Ureter (tissue), 1 donor: ENCODE measurements around the gene RALGAPA1. TPM values are rescaled to one million over a fixed set of nuclear protein-coding genes. Genes with fewer than 3 reads are reported as not detected.
"Not testable (repeated sequence)": the region's sequence is repeated elsewhere in the genome, so short reads cannot be mapped to it uniquely, and the experiment has no call there.

Experiments
- DNase-seq: peaks from one replicate; pipeline ENCODE4 v3.0.0-alpha.2; 2020; ENCODE audit warnings: low spot score
- total RNA-seq: library from RNA; stranded (reverse); gene quantifications from one replicate; pipeline ENCODE4 v1.2.4, GENCODE V29; 2023
- donor health status: DM: yes; HTN: yes; CAD: no.

RALGAPA1 gene
- total RNA-seq, 1 donor from 2014 or later, result 100 TPM

DNA sequence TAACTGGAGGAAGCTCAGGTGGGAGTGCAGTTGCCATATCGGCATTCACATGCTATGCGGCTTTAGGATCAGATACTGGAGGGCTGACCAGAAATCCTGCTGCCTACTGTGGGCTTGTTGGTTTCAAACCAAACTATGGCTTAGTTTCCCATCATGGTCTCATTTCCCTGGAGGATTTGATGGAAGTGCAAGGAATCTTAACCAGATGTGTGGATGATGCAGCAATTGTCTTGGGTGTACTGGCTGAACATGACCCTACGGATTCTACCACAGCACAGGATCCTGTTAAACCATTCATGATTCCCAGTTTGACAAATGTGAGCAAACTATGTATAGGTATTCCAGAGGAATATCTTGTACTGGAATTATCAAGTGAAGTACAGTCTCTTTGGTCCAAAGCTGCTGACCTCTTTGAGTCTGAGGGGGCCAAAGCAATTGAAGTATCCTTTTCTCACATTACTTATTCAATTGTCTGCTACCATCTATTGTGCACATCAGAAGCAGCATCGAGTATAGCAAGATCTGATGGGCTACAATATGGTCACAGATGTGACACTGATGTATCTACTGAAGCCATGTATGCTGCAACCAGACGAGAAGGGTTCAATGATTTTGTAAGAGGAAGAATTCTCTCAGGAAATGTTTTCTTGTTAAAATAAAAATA lies 42.9 kb downstream of the RALGAPA1 start:
- DNase-seq, result no peak

DNA sequence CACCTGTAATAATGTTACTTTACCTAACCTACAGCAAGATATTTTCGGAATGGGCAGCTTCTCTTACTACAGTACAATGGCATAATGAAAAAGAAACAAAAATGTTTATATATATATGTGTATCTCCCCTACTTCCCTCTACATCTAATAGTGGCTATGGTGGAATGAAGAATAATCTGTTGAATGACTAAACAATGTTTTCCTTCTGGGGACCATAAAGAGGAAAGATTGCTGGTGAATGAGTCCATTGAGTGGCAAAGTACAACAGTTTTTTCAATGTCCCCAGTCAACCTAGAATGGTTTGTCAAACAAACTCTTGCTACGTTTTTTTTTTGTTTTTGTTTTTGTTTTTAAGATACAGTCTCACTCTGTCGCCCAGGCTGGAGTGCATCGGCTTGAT lies 47.2 kb downstream of the RALGAPA1 start:
- DNase-seq, result no peak

DNA sequence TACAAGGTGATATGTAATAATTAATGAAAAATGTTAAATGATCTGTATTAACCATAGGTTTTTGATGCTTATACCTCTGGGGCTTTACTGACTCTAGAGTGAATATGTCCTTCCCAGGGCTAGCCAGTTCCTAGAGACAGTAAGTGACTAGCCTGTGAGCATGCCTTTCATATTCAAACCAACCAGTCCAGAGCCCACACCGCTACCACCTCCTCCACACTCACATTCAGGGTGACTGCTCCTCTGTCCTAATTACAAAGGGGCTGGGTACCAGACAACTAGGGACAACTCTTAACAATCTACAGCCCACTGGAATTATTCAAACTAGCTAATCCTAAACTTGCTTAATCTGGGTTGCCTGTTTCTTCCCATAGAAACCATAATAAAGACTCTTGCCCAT lies 49.0 kb downstream of the RALGAPA1 start:
- no peak for DNase-seq

DNA sequence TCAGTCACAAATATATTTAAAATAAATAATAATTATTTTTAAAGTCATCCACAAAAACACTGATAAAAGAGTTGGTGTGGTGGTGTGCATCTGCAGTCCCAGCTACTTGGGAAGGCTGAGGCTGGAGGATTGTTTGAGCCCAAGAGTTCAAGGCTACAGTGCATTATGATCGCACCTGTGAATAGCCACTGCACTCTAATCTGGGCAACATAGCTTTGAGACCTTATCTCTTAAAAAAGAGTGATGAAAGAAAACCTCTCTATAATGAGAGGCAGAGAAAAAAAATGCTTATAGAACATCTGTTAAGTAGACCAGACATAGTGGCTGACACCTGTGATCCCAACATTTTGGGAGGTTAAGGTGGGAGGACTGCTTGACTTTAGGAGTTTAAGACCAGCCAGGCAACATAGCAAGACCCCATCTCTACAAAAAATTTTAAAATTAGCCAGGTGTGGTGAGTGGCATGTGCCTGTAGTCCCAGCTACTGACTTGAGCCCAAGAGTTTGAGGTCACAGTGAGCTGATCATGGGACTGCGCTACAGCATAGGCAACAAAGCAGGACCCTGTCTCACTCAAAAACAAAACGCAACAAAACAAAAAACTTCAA lies 50.5 kb downstream of the RALGAPA1 start:
- no peak for DNase-seq

DNA sequence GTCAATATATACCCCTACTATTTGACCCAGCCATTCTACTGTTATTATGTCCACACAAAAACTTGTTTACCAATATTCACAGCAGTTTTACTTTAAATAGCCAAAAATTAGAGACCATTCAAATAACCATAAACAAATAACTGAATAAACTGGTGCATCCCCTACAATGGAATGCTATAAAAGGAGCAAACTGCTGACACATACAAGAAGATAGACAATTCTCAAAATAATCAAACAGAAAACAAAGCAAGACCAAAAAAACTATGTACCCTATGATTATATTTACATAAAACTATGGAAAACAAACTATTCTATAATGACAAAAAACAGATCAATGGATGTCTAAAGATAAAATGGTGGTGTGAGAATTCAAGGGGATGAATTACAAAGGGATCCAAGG lies 54.4 kb downstream of the RALGAPA1 start:
- DNase-seq, result no peak

DNA sequence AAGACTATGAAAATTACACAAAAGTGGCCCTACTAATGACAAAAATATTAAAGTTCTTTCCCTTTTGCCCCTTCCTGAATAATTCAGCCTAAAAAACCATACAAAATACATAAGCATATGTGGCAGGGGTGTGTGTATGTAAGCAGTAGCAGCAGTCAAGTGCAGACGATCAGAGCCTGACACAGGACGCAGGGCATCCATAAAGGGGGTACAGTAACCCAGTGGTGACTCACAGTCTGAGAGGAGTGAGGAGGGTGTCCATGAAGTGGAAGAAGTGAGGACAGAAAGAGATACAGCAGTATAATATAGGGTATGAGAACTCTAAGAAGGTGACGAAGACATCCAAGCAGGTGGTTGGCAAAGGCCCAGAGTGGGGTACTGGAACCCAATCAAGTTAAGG lies 56.7 kb downstream of the RALGAPA1 start:
- no peak for DNase-seq

DNA sequence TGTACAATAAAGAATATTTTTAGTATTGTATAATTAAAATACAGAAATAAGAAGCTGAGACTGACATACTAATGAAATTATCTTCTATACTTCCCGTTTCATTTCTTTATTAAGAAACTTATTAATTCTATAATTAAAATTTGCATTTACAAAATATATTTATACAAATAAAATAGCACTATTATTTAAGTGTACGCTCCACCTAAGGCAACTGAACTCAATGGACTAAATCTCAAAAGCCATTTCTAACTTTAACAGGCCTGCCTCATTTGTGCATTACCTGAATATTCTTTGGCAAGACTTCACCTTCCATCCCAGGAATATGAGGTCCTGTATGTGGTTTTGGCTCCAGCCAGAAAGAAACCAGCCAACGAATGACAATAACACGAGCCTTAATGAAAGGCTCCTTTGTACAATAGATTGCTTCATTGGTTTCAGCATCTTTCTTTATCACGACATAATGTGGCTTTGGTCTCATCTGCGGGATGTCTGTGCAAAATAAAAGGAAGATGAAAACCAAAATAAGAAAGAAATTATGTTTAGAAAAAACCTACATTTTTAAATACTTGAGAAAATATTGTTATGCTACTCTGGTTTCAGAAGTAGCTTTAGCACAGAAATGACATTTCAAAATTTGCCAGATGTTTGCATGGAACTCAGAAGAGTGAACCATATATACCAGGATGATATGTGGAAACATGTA lies 58.7 kb downstream of the RALGAPA1 start:
- no peak for DNase-seq

DNA sequence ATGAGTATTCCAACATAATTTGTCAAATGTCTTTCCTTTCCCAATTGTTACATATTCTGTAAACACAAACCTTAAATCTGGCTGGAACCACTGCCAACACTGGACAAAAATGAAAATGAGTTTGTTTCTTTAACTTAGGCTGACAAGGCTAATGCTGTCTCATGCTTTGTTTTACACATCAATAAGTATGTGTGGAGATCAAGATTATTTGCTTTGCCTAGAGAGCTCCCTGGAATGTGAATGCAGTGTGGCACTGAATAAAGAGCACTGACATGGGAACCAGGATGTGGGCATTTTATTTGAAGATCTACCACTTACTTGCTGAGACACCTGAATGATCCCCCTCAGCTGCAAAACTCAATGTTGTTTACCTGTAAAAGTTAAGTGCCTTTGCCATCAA lies 61.7 kb downstream of the RALGAPA1 start:
- DNase-seq, result no peak

DNA sequence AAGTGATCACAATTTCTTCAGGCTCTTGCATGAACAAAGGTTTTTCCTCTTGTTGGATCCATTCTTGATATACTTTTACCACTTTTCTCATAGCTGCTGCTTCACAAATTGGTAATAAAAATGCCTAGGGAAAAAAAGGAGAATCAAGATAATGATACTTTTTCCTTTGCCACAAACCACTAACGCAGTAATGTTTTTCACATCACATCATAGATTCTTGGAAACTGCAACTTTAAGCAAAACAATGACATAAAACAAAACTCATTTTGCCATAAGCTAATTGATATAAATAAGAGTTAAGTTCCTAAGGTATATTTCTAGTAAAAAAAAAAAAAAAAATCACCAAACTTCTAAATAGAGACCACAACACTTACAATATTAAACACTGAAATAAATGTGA lies 66.7 kb downstream of the RALGAPA1 start:
- no peak for DNase-seq

DNA sequence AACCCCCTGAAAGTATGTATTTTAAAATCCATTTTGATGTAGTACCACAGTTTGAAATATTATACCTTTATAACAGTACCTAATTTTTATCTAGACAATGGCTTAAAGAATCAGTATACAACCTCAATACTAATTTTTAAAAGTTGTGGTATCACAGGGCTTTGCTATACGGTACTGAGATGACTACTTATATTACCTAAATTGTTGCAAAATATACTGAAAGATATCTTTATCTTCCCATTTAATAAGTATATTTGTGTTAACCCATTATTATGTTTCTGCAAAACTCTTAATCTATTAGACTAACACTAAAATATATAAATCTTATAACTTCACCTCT lies 67.1 kb downstream of the RALGAPA1 start:
- no peak for DNase-seq

DNA sequence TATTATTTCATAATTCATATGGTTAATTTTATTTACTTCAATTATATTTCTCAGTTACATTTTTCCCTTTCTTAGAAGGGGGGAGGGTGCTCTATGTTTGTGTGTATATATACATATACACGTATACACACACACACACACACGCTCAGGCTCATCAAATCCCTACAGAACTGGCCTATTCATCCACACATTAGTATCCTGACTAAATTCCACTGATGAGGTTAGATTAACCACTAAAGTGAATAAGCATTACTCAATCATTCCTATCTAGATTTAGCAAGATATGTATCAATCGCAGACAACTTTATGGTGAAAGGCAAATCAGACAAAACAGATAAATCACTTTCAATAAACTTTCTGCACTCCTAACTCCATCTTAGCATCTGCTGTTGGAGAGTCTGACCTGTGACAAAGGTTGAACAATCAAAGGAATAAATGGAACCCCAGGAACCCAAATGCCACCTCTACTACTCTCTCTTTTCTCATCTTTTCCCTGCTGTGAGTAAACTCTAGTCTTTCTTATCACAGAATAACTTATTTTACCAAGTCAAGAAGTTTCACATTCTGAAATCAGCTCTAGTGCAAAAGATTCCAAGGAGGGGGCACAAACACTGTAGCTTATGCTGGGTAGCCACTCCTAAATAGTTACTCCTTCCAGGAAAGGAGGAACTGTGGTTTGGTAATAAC lies 67.6 kb downstream of the RALGAPA1 start:
- no peak for DNase-seq

DNA sequence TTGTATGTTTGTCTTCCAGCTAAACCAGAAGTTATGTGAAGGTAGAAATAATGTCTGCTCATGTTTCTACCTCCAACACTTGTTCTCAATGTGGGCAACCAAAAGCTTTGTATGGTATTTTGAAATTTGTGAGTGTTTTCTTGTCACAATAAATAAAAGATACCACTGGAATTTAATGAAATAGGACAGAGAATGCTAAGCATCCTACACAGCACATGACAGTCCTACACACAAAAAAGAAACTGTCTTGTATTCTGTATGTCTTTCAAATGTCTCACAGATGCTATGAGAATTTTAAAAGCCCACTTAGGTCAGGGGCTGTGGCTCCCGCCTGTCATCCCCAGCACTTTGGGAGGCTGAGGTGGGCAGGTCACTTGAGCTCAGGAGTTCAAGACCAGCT lies 68.9 kb downstream of the RALGAPA1 start:
- no peak for DNase-seq

DNA sequence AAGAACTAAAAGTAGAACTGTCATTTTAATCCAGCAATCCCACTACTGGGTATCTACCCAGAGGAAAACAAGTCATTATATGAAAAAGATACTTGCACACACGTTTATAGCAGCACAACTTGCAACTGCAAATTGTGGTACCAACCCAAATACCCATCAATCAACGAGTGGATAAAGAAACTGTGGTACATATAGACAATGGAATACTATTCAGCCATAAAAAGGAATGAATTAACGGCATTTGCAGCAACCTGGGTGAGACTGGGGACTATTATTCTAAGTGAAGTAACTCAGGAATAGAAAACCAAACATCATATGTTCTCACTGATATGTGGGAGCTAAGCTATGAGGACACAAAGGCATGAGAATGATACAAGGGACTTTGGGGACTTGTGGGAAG lies 73.9 kb downstream of the RALGAPA1 start:
- DNase-seq, result not testable (repeated sequence)

DNA sequence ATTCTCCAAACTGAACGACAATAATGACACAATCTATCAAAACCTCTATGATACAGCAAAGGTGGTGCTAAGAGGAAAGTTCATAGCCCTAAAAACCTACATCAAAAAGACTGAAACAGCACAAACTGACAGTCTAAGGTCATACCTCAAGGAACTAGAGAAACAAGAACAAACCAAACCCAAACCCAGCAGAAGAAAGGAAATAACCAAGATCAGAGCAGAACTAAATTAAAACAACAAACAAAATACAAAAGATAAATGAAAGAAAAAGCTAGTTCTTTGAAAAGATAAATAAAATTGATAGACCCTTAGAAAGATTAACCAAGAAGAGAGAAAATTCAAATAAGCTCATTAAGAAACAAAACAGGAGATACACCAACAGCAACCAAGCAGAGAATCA lies 75.6 kb downstream of the RALGAPA1 start:
- DNase-seq, result not testable (repeated sequence)

DNA sequence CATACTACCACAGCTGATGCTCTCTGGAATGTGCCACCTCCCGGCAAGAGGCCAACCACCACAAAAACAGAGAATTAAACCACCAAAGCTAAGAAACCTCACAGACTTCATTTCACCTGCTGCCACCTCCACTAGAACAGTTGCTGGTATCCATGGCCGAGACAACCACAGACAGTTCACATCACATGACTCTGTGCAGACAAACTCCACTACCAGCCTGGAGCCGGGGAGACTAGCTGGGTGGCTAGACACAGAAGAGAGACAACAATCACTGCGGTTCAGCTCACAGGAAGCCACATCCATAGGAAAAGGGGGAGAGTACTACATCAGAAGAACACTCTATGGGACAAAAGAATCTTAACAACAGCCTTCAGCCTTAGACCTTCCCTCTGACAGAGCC lies 78.2 kb downstream of the RALGAPA1 start:
- no peak for DNase-seq

DNA sequence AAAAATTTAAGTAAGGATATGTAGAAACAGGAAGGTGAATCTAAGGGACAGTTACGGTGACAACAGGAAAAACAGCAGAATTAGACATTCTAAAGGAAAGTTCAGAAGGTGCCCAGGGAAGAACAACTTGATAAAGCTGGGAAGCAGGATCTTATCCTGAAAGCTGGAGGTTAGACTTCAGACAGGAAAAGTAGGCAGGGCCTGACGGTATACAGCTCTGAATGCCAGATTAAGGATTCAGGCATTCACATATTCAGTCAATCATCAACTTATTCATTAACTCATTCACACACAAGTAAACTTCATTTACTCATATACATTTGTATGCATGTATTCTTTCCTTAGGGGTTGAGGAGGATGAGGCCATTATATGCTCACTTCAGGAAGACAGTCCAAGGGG lies 81.3 kb downstream of the RALGAPA1 start:
- no peak for DNase-seq

DNA sequence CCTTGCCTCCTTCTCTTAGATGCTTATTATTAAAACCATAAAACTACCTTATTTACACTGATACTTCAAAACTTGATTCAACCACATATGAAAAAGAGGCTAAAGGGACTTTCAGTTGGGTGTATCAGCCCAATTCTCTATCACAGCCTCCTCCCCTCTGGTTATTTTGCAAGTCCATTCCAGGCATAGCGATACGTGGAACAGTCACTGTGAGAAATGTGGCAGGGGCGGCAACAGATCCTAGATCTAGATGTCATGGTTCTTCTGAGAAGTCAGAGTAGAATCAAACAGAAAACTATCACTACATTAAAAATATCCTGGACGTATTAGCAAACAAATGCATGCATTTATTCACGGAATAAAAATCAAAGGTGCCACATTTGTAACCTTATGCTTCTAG lies 83.2 kb downstream of the RALGAPA1 start:
- no peak for DNase-seq

DNA sequence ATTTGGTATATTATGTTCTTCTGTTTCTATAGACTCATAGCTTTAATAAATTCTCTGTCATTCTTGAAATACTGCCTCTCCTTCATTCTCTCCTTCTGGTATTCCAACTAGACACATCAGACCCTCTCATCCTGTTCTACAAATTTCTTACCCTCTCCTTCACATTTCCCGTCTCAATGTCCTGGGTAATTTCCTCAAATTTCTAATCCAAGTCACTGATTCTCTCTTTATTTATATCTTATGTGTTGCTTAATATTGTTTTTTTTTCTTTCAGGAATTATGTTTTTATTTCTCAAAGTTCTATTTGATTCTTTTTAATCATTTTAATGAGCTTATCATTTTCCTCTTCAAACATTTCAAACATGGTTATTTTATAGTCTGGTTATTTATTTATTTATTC lies 94.0 kb downstream of the RALGAPA1 start:
- DNase-seq, result no peak

DNA sequence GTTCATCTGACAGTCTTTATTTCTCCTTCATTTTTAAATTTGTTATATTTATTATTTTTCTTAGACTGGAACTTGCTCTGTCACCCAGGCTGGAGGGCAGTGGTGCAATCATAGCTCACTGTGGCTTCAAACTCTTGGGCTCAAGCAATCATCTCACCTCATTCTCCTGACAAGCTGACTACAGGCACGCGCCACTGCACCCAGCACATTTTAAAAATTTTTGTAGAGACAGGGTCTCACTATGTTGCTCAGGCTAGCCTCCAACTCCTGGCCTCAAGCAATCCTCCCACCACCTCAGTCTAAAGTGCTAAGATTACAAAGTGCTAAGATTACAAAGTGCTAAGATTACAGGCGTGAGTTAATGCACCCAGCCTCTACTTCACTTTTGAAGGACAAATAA lies 96.6 kb downstream of the RALGAPA1 start:
- DNase-seq, result no peak

DNA sequence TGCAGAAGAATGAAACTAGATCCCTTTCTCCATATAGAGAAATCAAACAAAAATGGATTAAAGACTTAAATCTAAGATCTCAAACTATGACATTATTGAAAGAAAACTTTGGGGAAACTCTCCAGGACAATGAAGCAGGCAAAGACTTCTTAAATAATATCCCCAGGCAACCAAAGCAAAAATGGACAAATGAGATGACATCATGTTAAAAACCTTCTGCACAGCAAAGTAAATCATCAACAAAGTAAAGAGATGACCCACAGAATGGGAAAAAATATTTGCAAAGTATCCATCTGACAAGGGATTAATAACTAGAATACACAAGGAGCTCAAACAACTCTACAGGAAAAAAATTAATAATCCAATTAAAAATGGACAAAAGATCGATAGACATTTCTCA lies 101.0 kb downstream of the RALGAPA1 start:
- DNase-seq, result no peak

DNA sequence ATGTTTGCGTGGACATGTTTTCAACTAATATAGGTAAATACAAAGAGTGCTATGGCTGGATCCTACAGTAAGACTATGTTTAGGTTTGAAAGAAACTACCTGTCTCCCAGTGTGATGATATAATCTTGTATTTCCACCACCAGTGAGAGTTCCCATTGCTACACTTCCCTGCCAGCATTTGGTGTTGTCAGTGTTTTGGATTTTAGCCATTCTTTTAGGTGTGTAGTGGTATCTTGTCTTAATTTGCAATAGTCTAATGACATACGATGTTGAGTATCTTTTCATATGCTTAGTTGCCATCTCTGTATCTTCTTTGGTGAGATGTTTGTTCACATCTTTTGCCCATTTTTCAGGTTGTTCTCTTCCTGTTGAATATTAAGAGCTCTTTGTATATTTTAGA lies 103.5 kb downstream of the RALGAPA1 start:
- DNase-seq, result no peak

DNA sequence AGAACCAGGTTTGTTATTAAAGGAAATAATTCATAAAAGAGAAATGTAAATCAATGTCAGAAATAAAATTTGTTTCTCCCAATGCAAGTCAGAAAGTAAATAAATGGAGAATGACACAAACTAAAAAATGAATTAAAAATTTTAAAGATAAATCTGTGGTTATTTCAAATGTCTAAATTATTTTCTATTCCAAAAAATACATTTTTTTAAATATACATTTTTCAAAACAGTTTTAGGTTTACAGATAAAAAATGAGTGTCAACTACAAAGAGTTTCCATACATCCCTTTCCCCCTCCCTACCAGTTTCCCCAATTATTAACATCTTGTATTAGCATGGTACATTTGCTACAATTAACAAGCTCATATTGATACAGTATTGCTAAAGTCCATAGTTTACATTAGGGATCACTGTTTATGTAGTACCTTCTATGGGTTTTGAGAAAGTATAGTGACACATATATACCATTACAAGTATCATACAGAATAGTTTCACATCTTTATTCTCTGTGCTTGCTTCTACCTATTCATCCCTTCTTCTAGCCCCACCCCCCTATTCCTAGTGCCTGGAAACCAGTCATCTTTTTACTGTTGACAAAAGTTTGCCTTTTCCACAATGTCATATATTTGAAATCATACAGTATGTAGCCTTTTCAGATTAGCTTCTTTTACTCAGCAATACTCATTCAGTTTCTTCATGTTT lies 104.2 kb downstream of the RALGAPA1 start:
- no peak for DNase-seq
